GM12891 (cell line): Measurements from ENCODE around the gene CZIB.

Source experiments
- PAX5 ChIP-seq: IDR thresholded peaks from 2 replicates; pipeline ENCODE4 v1.6.1; 2011; ENCODE audit warnings: low read length, moderate library complexity, mild to moderate bottlenecking; ENCODE audit not compliant: insufficient read depth, severe bottlenecking
- POLR2A ChIP-seq: IDR thresholded peaks from 2 replicates; pipeline ENCODE4 v1.6.1; 2011; ENCODE audit warnings: low read depth, low read length, control low read depth
- POLR2AphosphoS5 ChIP-seq: IDR thresholded peaks from 2 replicates; pipeline ENCODE4 v1.6.1; 2011; ENCODE audit warnings: low read depth, low read length, control low read depth
- POU2F2 ChIP-seq: IDR thresholded peaks from 2 replicates; pipeline ENCODE4 v1.6.1; 2011; ENCODE audit warnings: low read depth, mild to moderate bottlenecking, control low read depth, low read length, moderate library complexity
- SPI1 ChIP-seq: IDR thresholded peaks from 2 replicates; pipeline ENCODE4 v1.6.1; 2011; ENCODE audit warnings: low read depth, low read length, control low read depth
- TAF1 ChIP-seq: IDR thresholded peaks from 2 replicates; pipeline ENCODE4 v1.6.1; 2011; ENCODE audit warnings: low read depth, low read length, control low read depth

GRCh38 chr1:53196485-53197290 lies 23.7 kb downstream of the CZIB start, which contains the start of gene CPT2:
- peak; percentile 88 for TF ChIP-seq POLR2A
- peak; percentile 92 for TF ChIP-seq POLR2AphosphoS5
- peak; percentile 81 for TF ChIP-seq TAF1
- TF ChIP-seq POU2F2 = no peak
- TF ChIP-seq SPI1 = peak; percentile 14; the same call in 1 of the 2 replicates
- no peak for TF ChIP-seq PAX5
